H1 (cell line): ENCODE data around the gene MMP1. TPM values are rescaled to one million over a fixed set of nuclear protein-coding genes. Genes with fewer than 3 reads are reported as not detected.

Source experiments
- CTCF ChIA-PET: fragments of 300-600 bp; sonication (Branson Sonifier 250); formaldehyde crosslinking; loops from one replicate; lab custom pipeline; 2021; ENCODE audit not compliant: partially characterized antibody; lab: Charles Lee
- POLR2A ChIA-PET: fragments of 300-600 bp; sonication (Branson Sonifier 250); formaldehyde crosslinking; loops from one replicate; lab custom pipeline; 2021; ENCODE audit warnings: inconsistent platforms; ENCODE audit not compliant: partially characterized antibody; lab: Charles Lee
- DNase-seq, 2 experiments: peaks; one replicate each; pipeline versions ENCODE4 v3.0.0 to v3.0.0-alpha.2; 2010 to 2022; ENCODE audit warnings: low spot score in 2 of 2, low read depth in 1 of 2, mixed read lengths in 1 of 2
- FAIRE-seq: peaks from 2 replicates; lab custom pipeline; 2011; peaks lifted over from hg19 to GRCh38; lab: Jason Lieb, UNC
- H2AFZ ChIP-seq: 2 replicates; pipeline ENCODE4 v1.8.1; 2012; ENCODE audit warnings: low read length, inconsistent platforms
- H2AK5ac ChIP-seq: 2 replicates; pipeline ENCODE4 v1.6.1; 2013; ENCODE audit warnings: low read depth, low read length
- H2BK120ac ChIP-seq: replicated peaks from 2 replicates; pipeline ENCODE3; 2013; ENCODE audit warnings: low read depth, low read length, inconsistent platforms
- H2BK12ac ChIP-seq: 2 replicates; pipeline ENCODE4 v1.6.1; 2013; ENCODE audit warnings: low read depth, low read length
- H2BK15ac ChIP-seq: 2 replicates; pipeline ENCODE4 v1.6.1; 2013; ENCODE audit warnings: low read length
- H2BK20ac ChIP-seq: 2 replicates; pipeline ENCODE4 v1.6.1; 2013; ENCODE audit warnings: low read length
- H2BK5ac ChIP-seq: 2 replicates; pipeline ENCODE4 v1.6.1; 2013; ENCODE audit warnings: low read depth, low read length
- H3K14ac ChIP-seq: 2 replicates; pipeline ENCODE4 v1.6.1; 2013; ENCODE audit warnings: inconsistent platforms; ENCODE audit not compliant: insufficient read length
- H3K18ac ChIP-seq: 2 replicates; pipeline ENCODE4 v1.6.1; 2013; ENCODE audit warnings: low read length; ENCODE audit errors: extremely low read depth
- H3K23ac ChIP-seq: 2 replicates; pipeline ENCODE4 v1.6.1; 2013; ENCODE audit warnings: inconsistent platforms; ENCODE audit not compliant: insufficient read length
- H3K23me2 ChIP-seq: 2 replicates; pipeline ENCODE4 v1.6.1; 2013; ENCODE audit warnings: low read depth, low read length
- H3K27ac ChIP-seq: 2 replicates; pipeline ENCODE4 v1.6.1; 2011; ENCODE audit warnings: low read depth, low read length, inconsistent platforms
- H3K27me3 ChIP-seq, 4 experiments: replicated peaks in 1 of 4; 1 replicate in 1 of 4; 2 replicates in 3 of 4; pipeline versions ENCODE4 v1.6.1 to v1.8.1; 2011 to 2013; ENCODE audit warnings: low read length in 3 of 4, mild to moderate bottlenecking in 3 of 4, inconsistent platforms in 2 of 4, mixed read lengths in 2 of 4, moderate library complexity in 1 of 4; ENCODE audit not compliant: control insufficient read depth in 3 of 4, insufficient read depth in 3 of 4; ENCODE audit errors: extremely low read depth in 1 of 4
- H3K36me3 ChIP-seq, 4 experiments: 2 replicates each; pipeline versions ENCODE4 v1.6.1 to v1.8.1; 2011 to 2013; ENCODE audit warnings: mild to moderate bottlenecking in 4 of 4, low read length in 3 of 4, moderate library complexity in 2 of 4, control low read depth in 1 of 4, inconsistent platforms in 1 of 4; ENCODE audit not compliant: insufficient read depth in 4 of 4, control insufficient read depth in 2 of 4
- H3K4ac ChIP-seq: replicated peaks from 2 replicates; pipeline ENCODE3; 2013; ENCODE audit warnings: low read length, low read depth, mixed read lengths, inconsistent platforms; ENCODE audit not compliant: insufficient read length
- H3K4me1 ChIP-seq, 4 experiments: replicated peaks in 1 of 4; 1 replicate in 1 of 4; 2 replicates in 3 of 4; pipeline versions ENCODE4 v1.6.1 to v1.8.1; 2011 to 2013; ENCODE audit warnings: low read length in 3 of 4, inconsistent platforms in 2 of 4, mixed read lengths in 1 of 4; ENCODE audit not compliant: insufficient read depth in 4 of 4, control insufficient read depth in 3 of 4
- H3K4me2 ChIP-seq, 2 experiments: 2 replicates each; pipeline versions ENCODE4 v1.6.1 to v1.8.1; 2011 to 2013; ENCODE audit warnings: low read depth in 2 of 2, low read length in 2 of 2, control low read depth in 1 of 2, inconsistent platforms in 1 of 2, mild to moderate bottlenecking in 1 of 2; ENCODE audit not compliant: insufficient read depth in 1 of 2
- H3K4me3 ChIP-seq, 4 experiments: fragments of 200-600, 300-600 bp in 1 of 4; sonication (generic), shearing (Covaris generic), sonication (Bioruptor Twin) in 1 of 4; 2 replicates each; pipeline versions ENCODE4 v1.5.1 to v1.8.1; 2011 to 2016; ENCODE audit warnings: low read length in 4 of 4, low read depth in 3 of 4, control low read depth in 2 of 4, inconsistent platforms in 2 of 4, mild to moderate bottlenecking in 2 of 4, mixed read lengths in 1 of 4, moderate library complexity in 1 of 4; ENCODE audit not compliant: insufficient read depth in 2 of 4; ENCODE audit errors: extremely low read depth in 1 of 4
- H3K56ac ChIP-seq: replicated peaks from 2 replicates; pipeline ENCODE3; 2013; ENCODE audit warnings: low read depth, mild to moderate bottlenecking, mixed read lengths, low read length, inconsistent platforms; ENCODE audit not compliant: insufficient read length
- H3K79me1 ChIP-seq: 2 replicates; pipeline ENCODE4 v1.6.1; 2013; ENCODE audit warnings: low read depth, low read length, control low read depth
- H3K79me2 ChIP-seq, 2 experiments: 2 replicates each; pipeline versions ENCODE4 v1.6.1 to v1.8.1; 2012 to 2013; ENCODE audit warnings: low read length in 2 of 2, mild to moderate bottlenecking in 2 of 2, inconsistent platforms in 1 of 2; ENCODE audit not compliant: insufficient read depth in 2 of 2, control insufficient read depth in 1 of 2
- H3K9ac ChIP-seq, 4 experiments: replicated peaks in 1 of 4; 1 replicate in 1 of 4; 2 replicates in 3 of 4; pipeline versions ENCODE4 v1.6.1 to v1.8.1; 2011 to 2013; ENCODE audit warnings: low read depth in 3 of 4, low read length in 3 of 4, control low read depth in 2 of 4, mild to moderate bottlenecking in 2 of 4, moderate library complexity in 2 of 4, inconsistent platforms in 1 of 4; ENCODE audit errors: extremely low read depth in 1 of 4
- H3K9me3 ChIP-seq, 2 experiments: 2 replicates each; pipeline versions ENCODE4 v1.6.1 to v1.8.1; 2012 to 2013; ENCODE audit warnings: mild to moderate bottlenecking in 2 of 2, moderate library complexity in 2 of 2, control low read depth in 1 of 2, inconsistent platforms in 1 of 2, low read depth in 1 of 2, low read length in 1 of 2, mixed read lengths in 1 of 2; ENCODE audit not compliant: insufficient read depth in 2 of 2
- H4K20me1 ChIP-seq, 2 experiments: replicated peaks in 1 of 2; 2 replicates each; pipeline versions ENCODE3 to v1.8.1; 2011 to 2013; ENCODE audit warnings: inconsistent platforms in 2 of 2, low read length in 2 of 2, mild to moderate bottlenecking in 1 of 2; ENCODE audit not compliant: insufficient read depth in 2 of 2, control insufficient read depth in 1 of 2
- H4K5ac ChIP-seq: 2 replicates; pipeline ENCODE4 v1.6.1; 2013; ENCODE audit warnings: low read length, low read depth, mixed read lengths, inconsistent platforms; ENCODE audit not compliant: insufficient read length
- H4K8ac ChIP-seq: 2 replicates; pipeline ENCODE4 v1.8.0; 2013; ENCODE audit warnings: mild to moderate bottlenecking, moderate library complexity, low read length, inconsistent platforms; ENCODE audit not compliant: insufficient read depth; ENCODE audit errors: extremely low read depth
- H4K91ac ChIP-seq: replicated peaks from 2 replicates; pipeline ENCODE3; 2013; ENCODE audit warnings: low read length, mixed read lengths, inconsistent platforms; ENCODE audit not compliant: insufficient read length
- ATF2 ChIP-seq: IDR thresholded peaks from 2 replicates; pipeline ENCODE4 v1.6.1; 2012; ENCODE audit warnings: low read length, inconsistent platforms
- BACH1 ChIP-seq: IDR thresholded peaks from 2 replicates; pipeline ENCODE4 v1.6.1; 2012; ENCODE audit warnings: low read length, improper control_type of control experiment
- KDM4A ChIP-seq: IDR thresholded peaks from one replicate; pipeline ENCODE4 v1.7.1; 2012; ENCODE audit warnings: low read depth, mild to moderate bottlenecking, moderate library complexity, low read length, inconsistent platforms; ENCODE audit not compliant: severe bottlenecking
- RFX5 ChIP-seq: IDR thresholded peaks from 2 replicates; pipeline ENCODE4 v1.6.1; 2011; ENCODE audit warnings: low read depth, low read length, improper control_type of control experiment, borderline replicate concordance
- SAP30 ChIP-seq: fragments of 300-600 bp; sonication (generic); IDR thresholded peaks from 2 replicates; pipeline ENCODE4 v1.7.1; 2012; ENCODE audit warnings: low read length, moderate library complexity, mild to moderate bottlenecking, inconsistent platforms; ENCODE audit not compliant: insufficient read depth, insufficient replicate concordance
- TBP ChIP-seq: IDR thresholded peaks from 2 replicates; pipeline ENCODE4 v1.6.1; 2011; ENCODE audit warnings: low read depth, low read length, improper control_type of control experiment
- USF2 ChIP-seq: IDR thresholded peaks from 2 replicates; pipeline ENCODE4 v1.6.1; 2011; ENCODE audit warnings: low read length, improper control_type of control experiment
- YY1 ChIP-seq: IDR thresholded peaks from 2 replicates; pipeline ENCODE4 v1.6.1; 2011; ENCODE audit warnings: low read depth, mild to moderate bottlenecking, low read length
- ZNF274 ChIP-seq: IDR thresholded peaks from 2 replicates; pipeline ENCODE4 v1.7.0; 2012; ENCODE audit warnings: low read length, borderline replicate concordance; ENCODE audit errors: extremely low read depth
- WGBS, 2 experiments: shearing (Covaris generic) in 1 of 2; methylation state at CpG; one replicate each; pipeline versions ENCODE4 v1.1.6 to v1.1.7; 2013 to 2015; ENCODE audit warnings: low lambda C conversion rate in 2 of 2, mixed read lengths in 2 of 2, inconsistent platforms in 1 of 2, low coverage in 1 of 2, missing lambda C conversion rate in 1 of 2; ENCODE audit not compliant: insufficient replicate concordance in 2 of 2, insufficient coverage in 1 of 2, insufficient read length in 1 of 2; ENCODE audit errors: extremely low coverage in 1 of 2, missing lambda C conversion rate in 1 of 2; 5-methylcytosine and 5-hydroxymethylcytosine counted together
- polyA plus RNA-seq, 7 experiments: library from polyadenylated mRNA; depleted of rRNA in 3 of 7; stranded (reverse) in 5 of 7; unstranded in 2 of 7; fragments of >200 nt in 5 of 7; fragments of 200-250 nt in 2 of 7; gene quantifications; 1 replicate in 5 of 7; 2 replicates in 1 of 7; 4 replicates in 1 of 7; pipeline versions ENCODE4 v1.2.1 to v1.2.3, GENCODE V29; 2011 to 2013; ENCODE audit warnings: missing spikeins in 2 of 7, mixed read lengths in 2 of 7
- total RNA-seq: library from RNA; stranded (reverse); fragmentation: NEBNext Ultra II Directional; extraction: Animal tissue kit (Norgen Biotek cat#: 25700); gene quantifications from 2 replicates; pipeline ENCODE4 v1.2.1, GENCODE V29; 2021

The MMP1 gene
- total and polyA plus RNA-seq, 2 of the 8 experiments (the other 6 are each of a cell fraction or from before 2014, with no cell fraction given), result not detected

GRCh38 chr11:102807921-102808320 is 10.0 kb upstream of the MMP1 start:
- peak overlapping the region; percentile 41; the same call in 1 of the 2 replicates for H2BK12ac ChIP-seq
- no peak overlapping the region for H4K5ac ChIP-seq
- no peak overlapping the region for H3K9ac ChIP-seq
- H2AFZ ChIP-seq, result peak overlapping the region; percentile 99
- 0 out of 2 replicates have a peak overlapping the region, but pooled peaks have one; percentile 41 for H2BK15ac ChIP-seq
- no peak overlapping the region; the same call in 1 of the 2 replicates for H2BK5ac ChIP-seq
- H3K14ac ChIP-seq, result no peak overlapping the region
- peak overlapping the region; percentile 50 to 58; a peak in 2 of 4 replicates for H3K4me2 ChIP-seq
- peak overlapping the region; percentile 22 for H4K91ac ChIP-seq
- FAIRE-seq (peak; percentile 58), DNase-seq (peak; percentile 70 to 79)
- H3K27ac ChIP-seq, result no peak overlapping the region
- ChIA-PET POLR2A (interaction anchor here (0.6 kb wide), 1 partner anchor 236 kb away, joined by 3 read pairs; no protein-coding TSS in a partner anchor), CTCF (interaction anchor here (0.7 to 2.5 kb wide), 23 partner anchors 10 to 300 kb away, joined by 3 to 12 read pairs (median 6); partner anchors contain the start of gene MMP1)
- no peaks in the 10 kb centered on the region for H3K27me3 ChIP-seq
- no peaks in the 10 kb centered on the region for H3K79me2 ChIP-seq
- H4K20me1 ChIP-seq, result no peaks in the 10 kb centered on the region
- H3K23ac ChIP-seq, result no peak overlapping the region
- H4K8ac ChIP-seq, result peak overlapping the region; percentile 93; the same call in 1 of the 2 replicates
- no peak overlapping the region for H2AK5ac ChIP-seq
- H3K23me2 ChIP-seq, result peaks cover 2% of the 10 kb centered on the region; the same call in 1 of the 2 replicates
- peak overlapping the region in 2 of 4 experiments; percentile 10 to 38; a peak in 2 of 8 replicates for H3K4me3 ChIP-seq
- no peak overlapping the region for H3K56ac ChIP-seq
- no peaks in the 10 kb centered on the region for H3K36me3 ChIP-seq
- H2BK20ac ChIP-seq, result no peak overlapping the region
- H3K18ac ChIP-seq, result peak overlapping the region; percentile 55; the same call in 1 of the 2 replicates
- no peaks in the 10 kb centered on the region for H3K4me1 ChIP-seq
- no peak overlapping the region for H3K4ac ChIP-seq
- 28% methylated on average over 19 of the region's 19 CpGs; no CpG with 5 or more reads in 1 of the 2 experiments for WGBS, 2 experiments
- no peaks in the 10 kb centered on the region for H3K79me1 ChIP-seq
- no peak overlapping the region for H2BK120ac ChIP-seq
- no peaks in the 10 kb centered on the region for H3K9me3 ChIP-seq
- TF ChIP-seq KDM4A (peak; percentile 28), USF2 (peak; percentile 47; the same call in 1 of the 2 replicates), SAP30 (no peak), RFX5 (no peak), ATF2 (no peak), TBP (peak; percentile 24; the same call in 1 of the 2 replicates), ZNF274 (no peak), YY1 (peak; percentile 57; the same call in 1 of the 2 replicates), BACH1 (no peak)
